Measurements from ENCODE around the gene RDX. TPM values are rescaled to one million over a fixed set of nuclear protein-coding genes. Genes with fewer than 3 reads are reported as not detected.

The RDX gene
- total RNA-seq, 1 donor from 2014 or later, result 132 TPM

GRCh38 chr11:110160437-110160836, 136.0 kb downstream of the RDX start:
- no peaks in the 10 kb centered on the region for H3K9me3 ChIP-seq (ENCODE audit: insufficient read depth, low read depth, low read length)
- H3K4me1 ChIP-seq (ENCODE audit: insufficient read depth, low read length), result no peaks in the 10 kb centered on the region
- H3K36me3 ChIP-seq (ENCODE audit: insufficient read depth, low read length), result peaks cover 10% of the 10 kb centered on the region
- H3K79me2 ChIP-seq (ENCODE audit: insufficient read depth, low read length), result no peaks in the 10 kb centered on the region
- H3K27me3 Mint-ChIP-seq (ENCODE audit: low read depth, unreplicated experiment), result no peaks in the 10 kb centered on the region
- no peak overlapping the region for H3K9ac ChIP-seq (ENCODE audit: low read length)
- H3K27ac Mint-ChIP-seq (ENCODE audit: unreplicated experiment), result no peak overlapping the region
- H3K4me3 Mint-ChIP-seq (ENCODE audit: unreplicated experiment), result no peak overlapping the region
- no peak overlapping the region for H3K4me2 ChIP-seq (ENCODE audit: low read length)
- no peak for TF ChIP-seq EZH2 (IDR thresholded peaks at IDR 0.05; ENCODE audit: insufficient read depth, low read length)
- TF ChIP-seq, protein P1, sequence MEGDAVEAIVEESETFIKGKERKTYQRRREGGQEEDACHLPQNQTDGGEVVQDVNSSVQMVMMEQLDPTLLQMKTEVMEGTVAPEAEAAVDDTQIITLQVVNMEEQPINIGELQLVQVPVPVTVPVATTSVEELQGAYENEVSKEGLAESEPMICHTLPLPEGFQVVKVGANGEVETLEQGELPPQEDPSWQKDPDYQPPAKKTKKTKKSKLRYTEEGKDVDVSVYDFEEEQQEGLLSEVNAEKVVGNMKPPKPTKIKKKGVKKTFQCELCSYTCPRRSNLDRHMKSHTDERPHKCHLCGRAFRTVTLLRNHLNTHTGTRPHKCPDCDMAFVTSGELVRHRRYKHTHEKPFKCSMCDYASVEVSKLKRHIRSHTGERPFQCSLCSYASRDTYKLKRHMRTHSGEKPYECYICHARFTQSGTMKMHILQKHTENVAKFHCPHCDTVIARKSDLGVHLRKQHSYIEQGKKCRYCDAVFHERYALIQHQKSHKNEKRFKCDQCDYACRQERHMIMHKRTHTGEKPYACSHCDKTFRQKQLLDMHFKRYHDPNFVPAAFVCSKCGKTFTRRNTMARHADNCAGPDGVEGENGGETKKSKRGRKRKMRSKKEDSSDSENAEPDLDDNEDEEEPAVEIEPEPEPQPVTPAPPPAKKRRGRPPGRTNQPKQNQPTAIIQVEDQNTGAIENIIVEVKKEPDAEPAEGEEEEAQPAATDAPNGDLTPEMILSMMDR (IDR thresholded peaks at IDR 0.05; ENCODE audit: insufficient read depth, low read depth, low read length), result no peak
- no peak overlapping the region for H3K27ac ChIP-seq (ENCODE audit: low read depth, low read length)
- FAIRE-seq, result no peak
- H3K9me3 Mint-ChIP-seq (ENCODE audit: unreplicated experiment), result no peaks in the 10 kb centered on the region
- H4K20me1 ChIP-seq (ENCODE audit: insufficient read depth, low read length), result no peaks in the 10 kb centered on the region
- H2AFZ ChIP-seq (ENCODE audit: low read depth, low read length), result no peak overlapping the region
- H3K27me3 ChIP-seq (ENCODE audit: insufficient read depth, low read length), result no peaks in the 10 kb centered on the region
- H3K4me3 ChIP-seq (ENCODE audit: insufficient read depth, low read depth, low read length), result no peak overlapping the region
- peaks cover 2% of the 10 kb centered on the region for H3K4me1 Mint-ChIP-seq (ENCODE audit: low read depth, unreplicated experiment)
- no peak for DNase-seq (ENCODE audit: low read depth)
- H3K36me3 Mint-ChIP-seq (ENCODE audit: low read depth, unreplicated experiment), result peaks cover 14% of the 10 kb centered on the region

GRCh38 chr11:110160016-110160415, 136.4 kb downstream of the RDX start:
- Mint-ChIP-seq H3K27me3 (ENCODE audit: low read depth, unreplicated experiment) (no peaks in the 10 kb centered on the region), H3K9me3 (ENCODE audit: unreplicated experiment) (no peaks in the 10 kb centered on the region), H3K4me1 (ENCODE audit: low read depth, unreplicated experiment) (peaks cover 2% of the 10 kb centered on the region), H3K27ac (ENCODE audit: unreplicated experiment) (no peak overlapping the region), H3K36me3 (ENCODE audit: low read depth, unreplicated experiment) (peaks cover 10% of the 10 kb centered on the region), H3K4me3 (ENCODE audit: unreplicated experiment) (no peak overlapping the region)
- no peaks in the 10 kb centered on the region for H3K27me3 ChIP-seq (ENCODE audit: insufficient read depth, low read length)
- H4K20me1 ChIP-seq (ENCODE audit: insufficient read depth, low read length), result no peaks in the 10 kb centered on the region
- peaks cover 8% of the 10 kb centered on the region for H3K36me3 ChIP-seq (ENCODE audit: insufficient read depth, low read length)
- no peaks in the 10 kb centered on the region for H3K9me3 ChIP-seq (ENCODE audit: insufficient read depth, low read depth, low read length)
- no peaks in the 10 kb centered on the region for H3K79me2 ChIP-seq (ENCODE audit: insufficient read depth, low read length)
- H3K9ac ChIP-seq (ENCODE audit: low read length), result no peak overlapping the region
- TF ChIP-seq EZH2 (IDR thresholded peaks at IDR 0.05; ENCODE audit: insufficient read depth, low read length), result no peak
- TF ChIP-seq, protein P1 (IDR thresholded peaks at IDR 0.05; ENCODE audit: insufficient read depth, low read depth, low read length), result no peak
- no peak overlapping the region for H2AFZ ChIP-seq (ENCODE audit: low read depth, low read length)
- H3K27ac ChIP-seq (ENCODE audit: low read depth, low read length), result no peak overlapping the region
- no peaks in the 10 kb centered on the region for H3K4me1 ChIP-seq (ENCODE audit: insufficient read depth, low read length)
- H3K4me3 ChIP-seq (ENCODE audit: insufficient read depth, low read depth, low read length), result no peak overlapping the region
- DNase-seq (ENCODE audit: low read depth), result peak; percentile 29
- no peak for FAIRE-seq
- no peak overlapping the region for H3K4me2 ChIP-seq (ENCODE audit: low read length)

DNA sequence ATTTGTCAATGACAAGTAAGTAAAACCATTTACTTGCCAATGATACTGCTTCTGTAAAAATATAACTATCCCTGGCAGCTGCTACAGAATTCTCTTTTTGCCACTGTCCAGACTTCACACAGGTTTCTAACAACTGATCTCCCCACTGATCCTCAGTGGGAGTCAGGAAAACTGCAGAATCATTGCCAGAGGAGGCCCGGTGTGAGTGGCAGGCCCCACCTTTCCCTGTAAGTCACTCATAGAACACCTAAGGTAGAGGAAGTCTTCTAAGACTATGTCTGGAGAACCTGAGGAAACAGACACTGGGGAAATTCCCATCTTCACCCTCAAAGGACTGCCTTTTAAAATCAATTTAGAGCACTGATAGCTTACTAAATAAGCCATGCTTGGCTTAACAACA, 136.9 kb downstream of the RDX start:
- Histone ChIP-seq H3K9me3 (ENCODE audit: insufficient read depth, low read depth, low read length) (no peaks in the 10 kb centered on the region), H4K20me1 (ENCODE audit: insufficient read depth, low read length) (no peaks in the 10 kb centered on the region), H3K9ac (ENCODE audit: low read length) (no peak overlapping the region), H3K27me3 (ENCODE audit: insufficient read depth, low read length) (no peaks in the 10 kb centered on the region), H3K4me3 (ENCODE audit: insufficient read depth, low read depth, low read length) (no peak overlapping the region), H2AFZ (ENCODE audit: low read depth, low read length) (no peak overlapping the region), H3K4me1 (ENCODE audit: insufficient read depth, low read length) (no peaks in the 10 kb centered on the region), H3K4me2 (ENCODE audit: low read length) (no peak overlapping the region), H3K27ac (ENCODE audit: low read depth, low read length) (no peak overlapping the region), H3K36me3 (ENCODE audit: insufficient read depth, low read length) (peaks cover 5% of the 10 kb centered on the region), H3K79me2 (ENCODE audit: insufficient read depth, low read length) (no peaks in the 10 kb centered on the region)
- DNase-seq (ENCODE audit: low read depth) (no peak), FAIRE-seq (no peak)
- Mint-ChIP-seq H3K36me3 (ENCODE audit: low read depth, unreplicated experiment) (peaks cover 6% of the 10 kb centered on the region), H3K4me1 (ENCODE audit: low read depth, unreplicated experiment) (peaks cover 2% of the 10 kb centered on the region), H3K4me3 (ENCODE audit: unreplicated experiment) (no peak overlapping the region), H3K27me3 (ENCODE audit: low read depth, unreplicated experiment) (no peaks in the 10 kb centered on the region), H3K9me3 (ENCODE audit: unreplicated experiment) (no peaks in the 10 kb centered on the region), H3K27ac (ENCODE audit: unreplicated experiment) (no peak overlapping the region)
- TF ChIP-seq EZH2 (IDR thresholded peaks at IDR 0.05; ENCODE audit: insufficient read depth, low read length), result no peak
- TF ChIP-seq, protein P1 (IDR thresholded peaks at IDR 0.05; ENCODE audit: insufficient read depth, low read depth, low read length), result no peak

All from astrocyte (in vitro differentiated cells and primary cell).